ENCODE measurements around the gene RTN1.

Gene RTN1

GRCh38 chr14:59771577-59771976, 99.0 kb downstream of the RTN1 start:
- CTCF ChIA-PET = interaction anchor here (1.0 kb wide), 1 partner anchor 17 kb away, joined by 3 read pairs; no protein-coding TSS in a partner anchor
- no peak for TF ChIP-seq CTCF (IDR thresholded peaks at IDR 0.05; ENCODE audit: control extremely low read depth, extremely low read depth, low read depth, missing control alignments)
- no peak for DNase-seq (ENCODE audit: extremely low spot score)
- POLR2A ChIA-PET = no interaction called here

GRCh38 chr14:59769586-59769985, 101.0 kb downstream of the RTN1 start:
- no peak for DNase-seq (ENCODE audit: extremely low spot score)
- CTCF ChIA-PET = no interaction called here
- no peak for TF ChIP-seq CTCF (IDR thresholded peaks at IDR 0.05; ENCODE audit: control extremely low read depth, extremely low read depth, low read depth, missing control alignments)
- POLR2A ChIA-PET = no interaction called here

- DNase-seq (ENCODE audit: extremely low spot score) = no peak
- TF ChIP-seq CTCF (IDR thresholded peaks at IDR 0.05; ENCODE audit: control extremely low read depth, extremely low read depth, low read depth, missing control alignments) = no peak
- POLR2A ChIA-PET = no interaction called here
- CTCF ChIA-PET = no interaction called here
These were observed 101.7 kb downstream of the RTN1 start for GRCh38 chr14:59768855-59769375.

GRCh38 chr14:59761851-59762250, 108.7 kb downstream of the RTN1 start:
- DNase-seq (ENCODE audit: extremely low spot score) = no peak
- CTCF ChIA-PET = no interaction called here
- POLR2A ChIA-PET = no interaction called here
- TF ChIP-seq CTCF (IDR thresholded peaks at IDR 0.05; ENCODE audit: control extremely low read depth, extremely low read depth, low read depth, missing control alignments) = no peak

- TF ChIP-seq CTCF (IDR thresholded peaks at IDR 0.05; ENCODE audit: control extremely low read depth, extremely low read depth, low read depth, missing control alignments) = no peak
- ChIA-PET CTCF (no interaction called here), POLR2A (no interaction called here)
- no peak for DNase-seq (ENCODE audit: extremely low spot score)
These were observed 115.0 kb downstream of the RTN1 start for GRCh38 chr14:59755409-59756135.

- no peak for DNase-seq (ENCODE audit: extremely low spot score)
- CTCF ChIA-PET = interaction anchor here (0.8 to 1.3 kb wide), 4 partner anchors 15 to 211 kb away, joined by 3 read pairs; no protein-coding TSS in a partner anchor
- TF ChIP-seq CTCF (IDR thresholded peaks at IDR 0.05; ENCODE audit: control extremely low read depth, extremely low read depth, low read depth, missing control alignments) = no peak
- POLR2A ChIA-PET = no interaction called here
These were observed 116.3 kb downstream of the RTN1 start for GRCh38 chr14:59754256-59754655.
